Fibroblast of gingiva (primary cell): ENCODE measurements around the gene NEDD4L.

Experiments
- DNase-seq: peaks from one replicate; pipeline ENCODE4 v3.0.0-alpha.2; 2011; ENCODE audit warnings: low read depth

Gene NEDD4L

GRCh38 chr18:58095222-58095621 lies 51.2 kb downstream of the NEDD4L start:
- no peak for DNase-seq

- no peak for DNase-seq
These were observed 51.6 kb downstream of the NEDD4L start for GRCh38 chr18:58095655-58096054.

GRCh38 chr18:58096658-58097057 lies 52.6 kb downstream of the NEDD4L start:
- no peak for DNase-seq

GRCh38 chr18:58097121-58097906 lies 53.3 kb downstream of the NEDD4L start:
- DNase-seq = peak; percentile 4

- no peak for DNase-seq
These were observed 53.8 kb downstream of the NEDD4L start for GRCh38 chr18:58097907-58098166.

- DNase-seq = peak; percentile 49
These were observed 54.7 kb downstream of the NEDD4L start for GRCh38 chr18:58098706-58099105.

- no peak for DNase-seq
These were observed 56.1 kb downstream of the NEDD4L start for GRCh38 chr18:58100154-58100553.

GRCh38 chr18:58101291-58101794 lies 57.3 kb downstream of the NEDD4L start:
- DNase-seq = no peak

- DNase-seq = no peak
These were observed 58.0 kb downstream of the NEDD4L start for GRCh38 chr18:58102018-58102417.

- no peak for DNase-seq
These were observed 58.8 kb downstream of the NEDD4L start for GRCh38 chr18:58102875-58103274.

GRCh38 chr18:58103339-58103985 lies 59.4 kb downstream of the NEDD4L start:
- no peak for DNase-seq

- no peak for DNase-seq
These were observed 60.1 kb downstream of the NEDD4L start for GRCh38 chr18:58104096-58104495.

GRCh38 chr18:58105206-58105887 lies 61.3 kb downstream of the NEDD4L start:
- no peak for DNase-seq

- DNase-seq = no peak
These were observed 61.8 kb downstream of the NEDD4L start for GRCh38 chr18:58105888-58106260.

GRCh38 chr18:58106289-58107070 lies 62.5 kb downstream of the NEDD4L start:
- no peak for DNase-seq

GRCh38 chr18:58109256-58109655 lies 65.2 kb downstream of the NEDD4L start:
- DNase-seq = no peak

- no peak for DNase-seq
These were observed 66.4 kb downstream of the NEDD4L start for GRCh38 chr18:58110398-58110797.

- no peak for DNase-seq
These were observed 68.1 kb downstream of the NEDD4L start for GRCh38 chr18:58112174-58112573.

GRCh38 chr18:58113337-58113736 lies 69.3 kb downstream of the NEDD4L start:
- DNase-seq = no peak

- no peak for DNase-seq
These were observed 70.7 kb downstream of the NEDD4L start for GRCh38 chr18:58114766-58115165.

- DNase-seq = no peak
These were observed 72.8 kb downstream of the NEDD4L start for GRCh38 chr18:58116818-58117217.

- DNase-seq = peak; percentile 73
These were observed 73.9 kb downstream of the NEDD4L start for GRCh38 chr18:58117786-58118403.
